NCI-H1092 (cell line): Measurements from ENCODE around the gene ABCG4.
"Not testable (repeated sequence)": the region's sequence is repeated elsewhere in the genome, so short reads cannot be mapped to it uniquely, and the experiment has no call there.

Source experiments
- DNase-seq: peaks from one replicate; lab custom pipeline; 2025; lab: John Stamatoyannopoulos, UW

The ABCG4 gene

DNA sequence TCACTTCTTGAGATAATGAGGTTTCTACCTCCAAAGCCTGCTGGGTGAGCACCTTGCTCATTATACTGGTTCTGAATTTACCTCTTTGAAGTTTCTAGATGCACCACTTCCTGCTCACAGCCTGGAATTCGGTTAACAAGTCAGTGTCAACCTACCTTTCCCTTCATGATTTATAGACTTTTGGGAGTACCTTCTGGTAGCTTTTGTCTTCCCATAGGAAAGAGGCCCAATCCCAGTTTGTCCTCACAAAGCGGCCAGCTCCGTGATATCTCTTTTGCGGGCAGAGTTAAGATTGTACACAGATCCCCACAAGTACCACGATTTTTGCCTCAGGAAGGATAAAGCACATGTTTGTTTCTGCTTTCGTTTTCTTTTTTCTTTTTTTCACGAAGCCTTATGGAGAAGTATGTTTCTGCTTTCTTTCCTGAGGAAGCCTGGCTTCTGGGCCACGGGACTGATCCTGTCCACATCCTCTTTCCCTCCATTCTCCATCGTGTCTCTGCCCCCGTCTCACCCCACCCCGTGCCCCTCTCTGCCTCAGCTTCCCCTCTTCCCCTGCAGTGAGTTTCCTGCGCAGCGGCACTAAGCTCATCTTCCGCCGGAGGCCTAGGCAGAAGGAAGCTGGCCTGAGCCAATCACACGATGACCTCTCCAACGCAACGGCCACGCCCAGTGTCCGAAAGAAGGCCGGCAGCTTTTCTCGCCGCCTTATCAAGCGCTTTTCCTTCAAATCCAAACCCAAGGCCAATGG is 33.2 kb upstream of the ABCG4 start:
- no peak for DNase-seq

DNA sequence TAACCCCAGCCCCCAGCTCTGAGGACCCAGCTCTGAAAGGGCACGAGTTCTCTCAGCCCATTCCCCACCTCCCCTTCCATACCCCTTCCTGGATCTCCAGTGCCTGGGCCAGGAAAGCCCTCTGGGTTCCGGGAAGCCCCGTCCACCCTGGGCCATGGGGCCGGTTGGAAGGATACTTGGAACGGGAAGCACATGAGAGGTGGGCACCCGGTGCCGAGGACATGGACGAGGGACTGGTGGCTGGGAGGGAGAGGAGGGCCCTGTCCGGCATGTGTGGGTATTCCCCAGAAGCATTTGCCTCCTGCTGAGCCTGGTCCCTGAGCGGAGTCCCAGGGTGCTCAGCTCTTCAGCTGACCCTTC is 32.6 kb upstream of the ABCG4 start:
- no peak for DNase-seq

DNA sequence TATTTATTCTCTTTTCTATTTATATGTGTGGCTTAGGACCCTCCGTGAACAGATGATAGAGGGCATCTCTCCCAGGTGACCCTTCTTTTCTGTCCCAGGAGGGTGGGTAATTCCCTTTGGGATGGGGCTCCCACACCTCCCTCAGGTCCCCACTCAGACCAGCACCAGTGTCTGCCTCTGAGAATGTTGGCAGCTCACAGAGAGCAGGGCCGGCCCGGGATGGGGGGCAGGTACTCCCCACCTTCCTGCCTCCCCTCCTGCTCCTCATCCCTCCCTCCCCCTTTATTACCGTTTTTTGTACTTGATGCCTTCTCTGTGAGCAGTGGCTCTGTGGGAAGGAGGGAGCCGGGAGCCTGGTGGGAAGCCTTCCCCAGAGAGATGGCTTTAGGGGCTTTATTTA is 32.3 kb upstream of the ABCG4 start:
- no peak for DNase-seq

DNA sequence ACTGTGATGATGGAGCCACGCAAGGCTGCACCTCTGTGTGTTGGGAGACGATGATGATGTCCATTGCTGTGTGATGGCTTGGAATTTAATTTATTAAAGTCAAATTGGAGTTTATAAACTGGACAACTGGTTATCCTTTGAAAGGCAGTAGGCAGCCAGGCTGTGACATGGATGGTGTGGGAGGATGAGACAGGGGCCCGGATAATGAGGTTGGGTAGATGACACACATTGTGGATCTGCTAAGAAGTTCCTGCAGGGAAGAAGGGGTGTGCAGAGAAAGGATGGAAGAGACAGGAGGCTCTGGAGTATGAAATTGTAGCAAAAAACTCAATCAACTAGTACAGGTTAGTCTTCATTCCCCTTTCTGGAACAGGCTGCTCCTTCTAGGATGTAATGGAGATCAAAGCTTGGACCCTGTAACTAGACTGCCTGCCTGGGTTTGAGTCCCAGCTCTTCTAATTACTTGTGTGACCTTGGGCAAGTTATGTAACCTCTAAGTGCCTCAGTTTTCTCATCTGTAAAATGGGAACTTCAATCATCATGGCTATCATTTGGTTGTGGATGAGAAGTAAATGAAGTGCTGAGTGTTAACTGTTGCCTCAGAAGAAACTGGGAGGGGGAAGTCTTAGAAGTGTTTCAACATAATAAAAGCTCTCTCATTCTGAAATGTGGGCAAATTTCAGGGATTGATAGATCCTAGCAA is 31.7 kb upstream of the ABCG4 start:
- DNase-seq: no peak

- no peak for DNase-seq
Observed at GRCh38 chr11:119118227-119118626, 30.6 kb upstream of the ABCG4 start.

DNA sequence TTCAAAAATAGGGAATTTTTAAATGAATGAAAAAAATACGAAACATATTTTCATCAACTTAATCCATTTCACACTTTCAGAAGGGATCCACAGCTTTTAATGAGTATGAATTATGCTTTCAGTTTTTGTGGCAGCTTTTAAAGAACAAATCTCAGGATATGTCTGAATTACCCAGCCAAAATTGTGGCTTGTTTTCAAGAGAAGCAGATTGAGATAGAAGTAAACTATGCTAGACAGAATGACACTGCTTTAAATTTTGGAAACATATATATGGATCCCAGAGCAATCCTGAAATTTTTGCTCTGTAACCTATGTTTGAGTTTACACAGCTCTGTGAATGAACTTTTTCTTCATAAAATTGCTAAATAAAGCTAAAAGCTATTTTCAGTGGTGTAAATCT is 29.9 kb upstream of the ABCG4 start:
- DNase-seq: no peak

DNA sequence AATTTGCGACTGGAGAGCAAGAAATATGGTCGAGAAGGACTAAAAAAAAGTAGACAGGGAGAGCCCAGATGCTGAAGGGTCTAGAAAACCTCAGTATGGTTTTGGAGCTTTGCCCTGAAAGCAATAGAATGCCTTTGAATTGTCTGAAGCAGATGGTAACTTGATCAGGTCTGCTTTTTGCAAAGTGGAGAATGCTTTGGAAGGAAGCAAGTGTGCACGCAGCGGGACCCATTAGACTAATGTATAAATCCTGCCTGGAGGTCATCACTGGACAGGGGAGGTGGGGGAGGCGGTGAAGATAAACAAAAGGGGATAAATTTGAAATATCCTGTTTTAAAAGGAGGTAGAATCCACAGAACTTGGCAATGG is 28.2 kb upstream of the ABCG4 start:
- peak; percentile 78 for DNase-seq

- DNase-seq: peak; percentile 100
Observed at GRCh38 chr11:119121008-119121810, 27.6 kb upstream of the ABCG4 start, which contains the start of gene HINFP. TSS of gene HINFP (plus strand) at chr11:119121580. CDS start at chr11:119126945, 5,365 bp downstream.

GRCh38 chr11:119121811-119122124 is 27.1 kb upstream of the ABCG4 start:
- DNase-seq: no peak

GRCh38 chr11:119125821-119126220 is 23.0 kb upstream of the ABCG4 start:
- DNase-seq: no peak

GRCh38 chr11:119126675-119127268 is 22.1 kb upstream of the ABCG4 start:
- DNase-seq: no peak

DNA sequence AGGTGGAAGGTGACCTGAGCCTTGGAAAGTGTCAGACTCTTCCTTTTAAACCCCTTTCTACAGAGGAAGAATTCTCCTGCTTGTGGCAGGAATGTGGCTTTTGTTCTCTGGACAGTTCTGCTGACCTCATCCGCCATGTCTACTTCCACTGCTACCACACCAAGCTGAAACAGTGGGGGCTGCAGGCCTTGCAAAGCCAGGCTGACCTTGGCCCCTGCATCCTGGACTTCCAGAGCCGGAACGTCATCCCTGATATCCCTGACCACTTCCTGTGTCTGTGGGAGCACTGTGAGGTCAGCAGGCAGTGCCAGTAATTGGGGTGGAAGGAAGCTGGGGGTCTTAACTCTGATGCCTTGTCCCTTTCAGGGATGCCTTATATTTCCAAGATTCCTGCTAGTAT is 18.2 kb upstream of the ABCG4 start:
- DNase-seq: no peak

GRCh38 chr11:119134389-119134978 is 14.4 kb upstream of the ABCG4 start:
- DNase-seq: no peak

- not testable (repeated sequence) for DNase-seq
Observed at GRCh38 chr11:119139276-119139675, 9.6 kb upstream of the ABCG4 start.

DNA sequence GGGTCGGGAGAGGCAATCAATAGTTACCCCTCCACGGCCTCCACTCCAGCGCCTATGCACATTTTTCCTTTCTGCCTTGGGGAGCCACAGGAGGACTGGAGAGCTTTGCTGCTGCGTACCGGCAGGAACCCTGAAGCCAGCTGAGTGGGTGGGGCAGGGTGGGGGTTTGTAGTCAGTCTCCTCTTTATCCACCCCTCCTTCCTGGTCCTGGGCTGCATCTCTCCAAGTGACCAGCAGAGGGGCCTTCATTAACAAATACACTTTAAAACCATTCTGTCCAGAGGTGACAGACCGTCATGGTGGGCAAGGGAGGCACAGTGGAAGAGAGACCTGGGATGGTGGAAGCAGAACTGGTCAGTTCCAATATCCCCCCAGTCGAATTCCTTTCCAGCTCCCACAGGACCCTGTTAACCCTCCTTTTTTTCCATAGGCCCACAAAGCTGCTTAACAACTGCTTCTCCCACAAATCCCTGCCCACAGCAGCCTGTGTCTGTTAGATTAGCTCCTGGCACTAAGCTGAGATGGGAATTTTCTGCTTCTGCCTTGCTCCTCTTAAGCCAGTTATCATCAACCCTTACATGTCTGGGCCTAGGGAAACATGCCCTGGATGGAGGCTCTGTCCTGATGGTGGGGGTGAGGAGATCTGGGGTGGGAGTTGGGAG is 3.9 kb upstream of the ABCG4 start:
- DNase-seq: peak; percentile 51

DNA sequence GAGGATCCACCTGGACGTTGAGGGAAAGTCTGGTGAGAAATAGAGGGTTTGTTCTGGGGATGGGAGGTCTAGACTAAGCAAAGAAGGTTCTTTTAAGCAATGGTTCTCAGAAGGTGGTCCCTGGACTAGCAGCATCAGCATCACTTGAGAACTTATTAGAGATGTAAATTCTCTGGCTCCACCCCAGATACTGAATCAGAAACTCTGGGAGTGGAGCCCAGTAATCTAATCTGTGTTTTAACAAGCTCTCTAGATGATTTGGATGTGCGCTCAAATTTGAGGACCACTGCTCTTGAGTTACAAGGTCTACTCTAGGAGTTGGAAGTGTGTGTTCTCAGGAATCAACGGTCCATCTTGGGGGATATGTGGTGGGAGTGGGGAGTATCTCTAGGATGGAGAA is 3.3 kb upstream of the ABCG4 start:
- no peak for DNase-seq

DNA sequence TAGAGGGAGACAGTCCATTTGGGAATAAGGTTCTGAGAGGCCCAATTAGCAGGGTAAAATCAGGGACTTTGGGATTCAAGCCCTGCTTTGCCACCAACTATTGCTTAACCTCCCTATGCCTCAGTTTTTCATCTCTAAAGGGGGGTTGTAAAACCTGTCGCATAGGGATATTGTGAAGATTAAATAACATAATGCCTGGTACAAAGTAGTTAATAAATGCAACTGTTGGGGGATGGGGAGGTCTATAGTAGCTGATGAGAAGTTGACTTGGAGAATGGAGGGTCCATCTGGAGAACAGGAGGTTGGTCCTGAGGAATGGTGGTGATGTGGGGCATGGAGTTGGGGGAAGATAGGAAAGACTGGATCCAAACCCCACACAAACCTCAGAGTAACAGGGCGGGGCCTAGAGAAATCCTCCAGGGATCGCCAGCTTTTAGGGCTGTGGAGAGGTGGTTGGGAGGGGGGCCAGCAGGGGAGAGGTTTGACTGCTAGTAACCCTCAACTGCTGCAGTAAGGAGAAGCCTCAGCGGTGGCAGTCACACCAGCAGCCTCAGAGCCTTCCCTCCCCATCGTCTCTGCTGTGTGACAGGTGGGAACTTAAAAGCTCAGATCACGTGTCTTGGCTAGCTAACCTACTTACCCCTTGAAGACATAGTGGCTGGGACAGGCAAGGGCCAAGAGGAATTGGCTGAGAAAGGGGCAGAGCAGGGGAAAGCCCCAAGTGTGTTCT is 1.1 kb upstream of the ABCG4 start:
- DNase-seq: no peak

GRCh38 chr11:119148720-119149017 is 183 bp upstream of the ABCG4 start:
- DNase-seq: no peak

GRCh38 chr11:119149786-119150275 is 979 bp downstream of the ABCG4 start:
- no peak for DNase-seq

- no peak for DNase-seq
Observed at GRCh38 chr11:119152043-119152442, 3.2 kb downstream of the ABCG4 start.

GRCh38 chr11:119152604-119153003 is 3.8 kb downstream of the ABCG4 start:
- no peak for DNase-seq
